Right renal pelvis (tissue), 4 donors: ENCODE results near the gene MPP4. TPM values are rescaled to one million over a fixed set of nuclear protein-coding genes. Genes with fewer than 3 reads are reported as not detected.

ENCODE experiments used
- DNase-seq, 4 donors: peaks; one replicate each; pipeline ENCODE4 v3.0.0-alpha.2; 2013; ENCODE audit warnings: low read depth in 4 of 4, low spot score in 3 of 4, missing footprints in 1 of 4
- polyA plus RNA-seq, 4 donors: library from polyadenylated mRNA; unstranded; fragments of 120-200 nt; gene quantifications; one replicate each; pipeline ENCODE4 v1.2.1, GENCODE V29; 2013; ENCODE audit not compliant: insufficient read length in 4 of 4

MPP4 gene
- under 1 TPM; 0.15 to 0.23 (median 0.17) TPM for polyA plus RNA-seq

GRCh38 chr2:201698588-201699226 lies at the start of gene MPP4:
TSS of gene MPP4 (minus strand) at chr2:201698644. CDS start at chr2:201693954, 4,690 bp downstream.
- no peak for DNase-seq

- DNase-seq: no peak
Measured at GRCh38 chr2:201746551-201746950, 48.1 kb upstream of the MPP4 start.

GRCh38 chr2:201735486-201735885 lies 37.0 kb upstream of the MPP4 start:
- no peak for DNase-seq

- no peak for DNase-seq
Measured at GRCh38 chr2:201734111-201734510, 35.7 kb upstream of the MPP4 start.

GRCh38 chr2:201733544-201733943 lies 35.1 kb upstream of the MPP4 start:
- DNase-seq: no peak

- DNase-seq: no peak
Measured at GRCh38 chr2:201730651-201731285, 32.3 kb upstream of the MPP4 start.

- no peak for DNase-seq
Measured at GRCh38 chr2:201715459-201715858, 17.0 kb upstream of the MPP4 start.

- DNase-seq: no peak
Measured at GRCh38 chr2:201712726-201713125, 14.3 kb upstream of the MPP4 start.

GRCh38 chr2:201709747-201710146 lies 11.3 kb upstream of the MPP4 start:
- DNase-seq: no peak

- no peak for DNase-seq
Measured at GRCh38 chr2:201709049-201709448, 10.6 kb upstream of the MPP4 start.

- no peak for DNase-seq
Measured at GRCh38 chr2:201707753-201708152, 9.3 kb upstream of the MPP4 start.

GRCh38 chr2:201707142-201707541 lies 8.7 kb upstream of the MPP4 start:
- DNase-seq: no peak

- no peak for DNase-seq
Measured at GRCh38 chr2:201704536-201704935, 6.1 kb upstream of the MPP4 start.

GRCh38 chr2:201701646-201702045 lies 3.2 kb upstream of the MPP4 start:
- no peak for DNase-seq

GRCh38 chr2:201699416-201699815 lies 972 bp upstream of the MPP4 start:
- DNase-seq: no peak

- DNase-seq: no peak
Measured at GRCh38 chr2:201697899-201698298, 545 bp downstream of the MPP4 start.

- DNase-seq: no peak
Measured at GRCh38 chr2:201696151-201696659, 2.2 kb downstream of the MPP4 start.

GRCh38 chr2:201685156-201685555 lies 13.3 kb downstream of the MPP4 start:
- no peak for DNase-seq

- no peak for DNase-seq
Measured at GRCh38 chr2:201680743-201681142, 17.7 kb downstream of the MPP4 start.

GRCh38 chr2:201678401-201678800 lies 20.0 kb downstream of the MPP4 start:
- no peak for DNase-seq

- no peak for DNase-seq
Measured at GRCh38 chr2:201675454-201675853, 23.0 kb downstream of the MPP4 start.

GRCh38 chr2:201674794-201675193 lies 23.6 kb downstream of the MPP4 start:
- no peak for DNase-seq
